K562 (cell line): ENCODE data around the gene ANKZF1. TPM values are rescaled to one million over a fixed set of nuclear protein-coding genes. Genes with fewer than 3 reads are reported as not detected.

Experiments used
- EHMT2 ChIP-seq: fragments of 450-650 bp; IDR thresholded peaks from 2 replicates; pipeline ENCODE4 v1.6.1; 2018; ENCODE audit warnings: antibody characterized with exemption
- RBM15 ChIP-seq: fragments of 200-400 bp; formaldehyde crosslinking; IDR thresholded peaks from 2 replicates; pipeline ENCODE4 v1.6.1; 2018; ENCODE audit warnings: mild to moderate bottlenecking, low read length, moderate library complexity; ENCODE audit not compliant: insufficient read depth
- TGIF2 ChIP-seq: sonication (generic); formaldehyde crosslinking; IDR thresholded peaks from 2 replicates; pipeline ENCODE4 v1.8.1; 2022; ENCODE audit warnings: mild to moderate bottlenecking, missing genetic modification reagents, moderate library complexity
- ZNF143 ChIP-seq: sonication (generic); formaldehyde crosslinking; IDR thresholded peaks from 2 replicates; pipeline ENCODE4 v1.9.0; 2022; ENCODE audit warnings: mild to moderate bottlenecking, missing genetic modification reagents
- polyA plus RNA-seq, 8 experiments: library from polyadenylated mRNA; depleted of rRNA in 4 of 8; stranded (reverse) in 5 of 8; unstranded in 3 of 8; fragments of >200 nt; fragmentation: Nextera tagmentation in 2 of 8; fragmentation: Illumina TruSeq in 1 of 8; extraction: Ambion mirVana in 2 of 8; extraction: Trizol in 1 of 8; gene quantifications; 2 replicates each; pipeline versions ENCODE4 v1.2.1 to v1.2.3, GENCODE V29; 2011 to 2014; ENCODE audit warnings: inconsistent platforms in 1 of 8, missing spikeins in 1 of 8
- total RNA-seq, 7 experiments: library from RNA; depleted of rRNA in 6 of 7; stranded (reverse); fragments of >200 nt in 6 of 7; fragmentation: Illumina TruSeq in 2 of 7; extraction: Trizol in 2 of 7; gene quantifications; 2 replicates each; pipeline versions ENCODE4 v1.2.1 to v1.2.3, GENCODE V29; 2011 to 2021; ENCODE audit warnings: low replicate concordance in 1 of 7
- TF ChIP-seq, protein P1 (sequence below): fragments of 450-650 bp; formaldehyde crosslinking; IDR thresholded peaks from 2 replicates; pipeline ENCODE4 v1.4.0; 2020; ENCODE audit warnings: mild to moderate bottlenecking, moderate library complexity
- TF ChIP-seq, protein P2 (sequence below): fragments of 250-450 bp; sonication (Bioruptor Pico); IDR thresholded peaks from 2 replicates; pipeline ENCODE4 v1.4.0; 2020

ANKZF1 gene
- total and polyA plus RNA-seq, 9 of the 15 experiments (the other 6 are each of a cell fraction or from before 2014, with no cell fraction given) = 3.1 to 60.6 (median 31.0) TPM

DNA sequence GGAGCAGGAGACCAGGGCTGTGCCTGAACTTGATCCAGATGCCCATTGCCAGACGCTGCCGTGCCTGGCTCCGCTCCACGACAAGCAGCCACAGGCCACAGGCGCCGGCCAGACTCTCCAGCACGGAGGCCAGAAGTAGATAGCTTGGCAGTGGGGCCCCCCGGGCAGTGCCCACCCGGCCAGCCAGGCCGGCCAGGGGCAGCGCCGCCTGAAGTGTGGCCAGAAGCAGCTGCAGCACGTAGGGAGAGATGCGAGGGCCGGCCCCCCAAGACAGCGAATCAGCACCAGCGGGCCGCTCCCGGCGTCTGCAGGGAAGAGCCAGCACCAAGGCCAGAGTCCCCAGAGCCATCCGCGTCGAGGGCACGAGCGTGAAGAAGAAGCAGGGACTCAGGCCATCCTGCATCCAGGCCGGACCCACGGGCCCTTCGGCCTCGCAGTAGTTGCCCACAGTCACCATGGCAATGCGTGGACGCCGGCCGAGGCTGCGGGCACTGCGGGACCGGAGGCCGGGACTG is 11.3 kb upstream of the ANKZF1 start (continued):
- 0 out of 2 replicates have a peak, but pooled peaks have one; percentile 79 for TF ChIP-seq TGIF2
- TF ChIP-seq, protein P1, sequence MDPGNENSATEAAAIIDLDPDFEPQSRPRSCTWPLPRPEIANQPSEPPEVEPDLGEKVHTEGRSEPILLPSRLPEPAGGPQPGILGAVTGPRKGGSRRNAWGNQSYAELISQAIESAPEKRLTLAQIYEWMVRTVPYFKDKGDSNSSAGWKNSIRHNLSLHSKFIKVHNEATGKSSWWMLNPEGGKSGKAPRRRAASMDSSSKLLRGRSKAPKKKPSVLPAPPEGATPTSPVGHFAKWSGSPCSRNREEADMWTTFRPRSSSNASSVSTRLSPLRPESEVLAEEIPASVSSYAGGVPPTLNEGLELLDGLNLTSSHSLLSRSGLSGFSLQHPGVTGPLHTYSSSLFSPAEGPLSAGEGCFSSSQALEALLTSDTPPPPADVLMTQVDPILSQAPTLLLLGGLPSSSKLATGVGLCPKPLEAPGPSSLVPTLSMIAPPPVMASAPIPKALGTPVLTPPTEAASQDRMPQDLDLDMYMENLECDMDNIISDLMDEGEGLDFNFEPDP (CRISPR knock-in tag) = no peak
- TF ChIP-seq, protein P2, sequence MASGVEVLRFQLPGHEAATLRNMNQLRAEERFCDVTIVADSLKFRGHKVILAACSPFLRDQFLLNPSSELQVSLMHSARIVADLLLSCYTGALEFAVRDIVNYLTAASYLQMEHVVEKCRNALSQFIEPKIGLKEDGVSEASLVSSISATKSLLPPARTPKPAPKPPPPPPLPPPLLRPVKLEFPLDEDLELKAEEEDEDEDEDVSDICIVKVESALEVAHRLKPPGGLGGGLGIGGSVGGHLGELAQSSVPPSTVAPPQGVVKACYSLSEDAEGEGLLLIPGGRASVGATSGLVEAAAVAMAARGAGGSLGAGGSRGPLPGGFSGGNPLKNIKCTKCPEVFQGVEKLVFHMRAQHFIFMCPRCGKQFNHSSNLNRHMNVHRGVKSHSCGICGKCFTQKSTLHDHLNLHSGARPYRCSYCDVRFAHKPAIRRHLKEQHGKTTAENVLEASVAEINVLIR (CRISPR knock-in tag) = no peak
- 0 out of 2 replicates have a peak, but pooled peaks have one; percentile 6 for TF ChIP-seq EHMT2
- peak; percentile 45; the same call in 1 of the 2 replicates for TF ChIP-seq ZNF143 (CRISPR knock-in tag)
- TF ChIP-seq RBM15 = no peak
